Activated CD8-positive, alpha-beta memory T cell treated with anti-CD3 and anti-CD28 coated beads, Interleukin-2, amount 50 U/mL, for 24 hours (primary cell): Measurements from ENCODE around the gene TGOLN2.
"Not testable (repeated sequence)": the region's sequence is repeated elsewhere in the genome, so short reads cannot be mapped to it uniquely, and the experiment has no call there.

Experiments
- DNase-seq: peaks from one replicate; pipeline ENCODE4 v3.0.0-alpha.2; 2020; ENCODE audit errors: extremely low read depth

The TGOLN2 gene

DNA sequence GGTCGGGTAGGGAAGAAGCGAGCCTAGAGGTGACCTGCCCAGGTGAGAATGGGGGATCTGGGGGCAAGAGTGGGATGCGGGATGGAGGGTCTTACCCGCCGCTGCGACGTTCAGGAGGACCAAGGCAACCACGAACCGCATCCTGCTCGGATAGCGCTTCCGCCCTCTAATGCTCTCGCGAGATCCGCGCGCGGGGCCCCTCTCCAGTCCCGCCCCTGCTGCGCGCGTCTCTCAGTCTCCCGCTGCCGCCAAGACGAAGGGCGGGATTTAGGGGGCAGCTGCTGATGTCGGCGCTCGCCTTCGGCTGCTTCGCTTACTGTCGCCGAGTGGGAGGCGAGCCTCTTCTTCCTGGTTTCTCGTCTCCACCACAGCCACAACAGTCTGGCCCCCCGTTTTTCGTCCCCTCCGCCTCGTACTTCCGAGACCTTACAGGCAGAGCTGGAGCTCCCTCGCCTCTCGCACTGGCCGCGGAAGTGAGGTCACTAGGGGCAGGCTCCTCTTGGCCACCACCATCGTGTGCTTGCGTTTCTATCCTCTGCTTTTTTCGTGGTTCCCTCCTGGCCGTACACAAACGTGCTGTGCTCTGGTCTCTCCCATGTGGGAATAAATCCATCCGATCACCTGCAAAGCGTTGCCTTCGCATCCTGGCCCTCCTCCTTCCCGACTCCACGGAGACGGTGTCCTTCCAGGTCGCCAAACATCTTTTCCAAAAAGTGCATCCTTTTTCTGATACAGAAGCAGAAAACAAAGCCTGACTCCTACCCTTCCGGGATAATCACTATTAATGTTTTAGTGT is at the start of gene TGOLN2:
Gene TGOLN2 (minus strand): TSS at position 168 of the 796 bp plus-strand sequence. CDS start 27 bp downstream, at position 141.
- DNase-seq = peak; percentile 81

DNA sequence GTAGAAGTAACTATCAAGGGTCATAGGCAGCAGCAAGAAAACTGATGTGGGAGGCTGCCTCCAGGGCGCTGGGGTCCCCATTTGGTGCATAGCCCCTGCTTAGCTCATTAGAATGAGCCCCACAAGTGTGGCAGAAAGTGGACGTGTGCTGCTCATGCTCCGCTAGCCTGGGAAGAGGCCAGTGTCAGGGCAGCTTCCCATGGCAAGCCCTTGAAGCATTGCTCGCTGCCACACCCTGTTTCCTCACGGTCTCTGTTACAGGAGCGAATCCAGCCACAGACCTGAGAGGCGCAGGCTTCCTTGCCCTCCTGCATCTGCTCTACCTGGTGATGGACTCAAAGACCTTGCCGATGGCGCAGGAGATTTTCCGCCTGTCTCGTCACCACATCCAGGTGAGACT is 49.3 kb upstream of the TGOLN2 start:
- no peak for DNase-seq

DNA sequence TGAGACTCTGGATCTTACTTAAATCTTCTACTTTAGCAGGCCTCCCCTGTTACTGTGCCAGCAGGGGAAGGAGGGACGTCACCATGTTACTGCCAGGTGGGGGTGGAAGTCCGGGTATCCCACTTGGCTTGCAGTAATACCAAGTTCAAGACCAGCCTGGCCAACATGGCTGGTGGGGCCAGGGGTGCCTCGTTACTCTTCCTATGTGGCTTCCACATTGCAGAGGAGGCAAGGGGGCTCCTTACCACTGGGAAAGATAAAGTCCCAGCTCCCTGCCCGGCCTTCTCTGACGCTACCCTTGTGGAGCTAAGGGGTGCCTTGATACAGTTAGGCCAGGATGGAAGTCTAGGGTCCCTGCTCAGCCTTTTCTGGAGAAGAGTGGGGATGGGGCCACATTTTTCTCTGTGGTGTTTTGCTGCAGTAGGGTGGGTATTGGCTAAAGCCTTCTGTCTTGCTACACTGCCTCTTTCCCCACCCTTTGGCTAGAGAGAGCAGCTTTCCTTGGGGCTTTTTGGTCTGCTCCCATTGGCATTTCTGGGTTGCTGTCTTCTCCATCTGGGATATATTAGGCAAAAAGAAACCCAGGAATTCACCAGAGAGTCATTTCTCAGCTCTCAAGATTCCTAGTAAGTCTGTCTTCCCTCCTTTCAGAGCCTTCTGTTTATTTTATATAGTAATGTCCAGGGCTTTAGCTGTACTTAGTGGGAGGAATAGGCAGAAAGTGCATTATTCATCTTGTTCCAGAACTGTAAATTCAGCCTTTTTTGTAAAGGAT is 48.7 kb upstream of the TGOLN2 start:
- no peak for DNase-seq

DNA sequence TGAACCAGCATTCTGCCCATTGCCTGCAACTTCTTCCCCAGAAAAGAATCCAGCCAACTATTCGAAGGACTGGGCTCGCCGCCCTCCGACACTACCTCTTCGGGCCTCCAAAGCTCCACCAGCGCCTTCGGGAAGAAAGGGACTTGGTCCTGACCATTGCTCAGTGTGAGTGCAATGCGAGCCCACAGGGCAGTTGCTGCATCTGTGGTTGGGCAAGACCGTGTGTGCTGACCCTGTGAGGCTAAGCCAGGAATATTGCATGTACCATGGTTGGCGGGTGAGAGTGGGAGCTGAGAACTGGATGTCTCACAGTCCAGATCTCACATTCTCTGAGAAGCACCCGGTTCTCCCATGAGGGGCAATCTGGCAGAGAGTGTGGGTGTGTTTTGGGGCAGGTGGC is 43.3 kb upstream of the TGOLN2 start:
- DNase-seq = no peak

DNA sequence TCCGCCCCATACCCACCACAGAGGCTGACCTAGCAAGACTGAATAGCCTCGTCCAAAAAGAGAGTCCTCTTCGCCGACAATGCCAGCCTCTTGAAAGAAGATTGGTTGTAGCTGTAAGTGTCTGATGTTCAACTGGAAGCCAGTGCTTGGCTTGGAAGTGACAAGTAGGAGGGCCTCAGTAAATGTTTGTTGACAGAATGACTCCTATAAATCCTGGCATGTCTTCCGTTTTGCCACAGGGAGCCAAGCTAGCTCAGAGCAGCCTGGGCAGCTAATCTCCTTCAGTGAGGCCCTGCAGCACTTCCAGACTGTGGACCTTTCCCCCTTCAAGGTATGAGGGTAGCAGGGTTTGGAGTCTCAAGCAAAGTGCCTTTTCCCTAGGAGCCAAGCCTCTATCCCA is 41.7 kb upstream of the TGOLN2 start:
- DNase-seq = no peak

DNA sequence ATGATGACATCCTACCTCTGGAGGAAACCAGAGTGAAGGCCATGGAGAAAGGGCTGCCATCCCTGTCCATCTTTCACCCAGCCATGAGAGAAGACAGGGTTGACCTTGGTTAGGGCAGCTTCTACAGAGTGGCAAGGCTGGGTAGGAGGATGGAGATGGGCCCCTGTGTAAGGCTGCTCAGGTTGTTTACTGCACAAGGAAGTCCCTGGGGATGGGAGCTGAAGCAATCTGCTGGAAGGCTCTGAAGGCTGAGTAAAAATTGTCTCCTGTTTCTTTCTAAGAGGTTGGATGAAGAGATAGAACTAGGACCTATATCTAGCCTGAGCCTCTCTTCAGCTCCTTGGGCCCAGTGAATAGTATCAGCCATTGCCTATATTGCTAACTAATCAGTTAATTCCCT is 41.1 kb upstream of the TGOLN2 start:
- no peak for DNase-seq

DNA sequence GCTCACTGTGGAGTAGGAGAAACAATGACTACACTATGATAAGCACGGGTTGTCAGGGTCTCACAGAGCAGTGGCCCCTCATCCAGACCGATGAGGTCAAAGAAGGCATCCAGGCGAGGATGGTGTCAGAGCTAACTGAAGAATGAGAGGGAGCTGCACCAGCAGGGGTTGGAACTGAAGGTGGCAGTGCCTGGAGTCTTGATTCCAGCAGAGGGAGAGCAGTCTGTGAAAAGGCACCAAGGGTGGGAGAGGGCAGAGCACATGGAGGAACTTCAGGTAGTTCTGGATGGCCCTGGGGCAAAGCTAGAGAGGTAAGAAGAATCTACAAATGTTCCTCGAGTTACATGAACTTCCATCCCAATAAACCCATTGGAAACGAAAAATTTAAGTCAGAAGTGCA is 39.4 kb upstream of the TGOLN2 start:
- DNase-seq = no peak

DNA sequence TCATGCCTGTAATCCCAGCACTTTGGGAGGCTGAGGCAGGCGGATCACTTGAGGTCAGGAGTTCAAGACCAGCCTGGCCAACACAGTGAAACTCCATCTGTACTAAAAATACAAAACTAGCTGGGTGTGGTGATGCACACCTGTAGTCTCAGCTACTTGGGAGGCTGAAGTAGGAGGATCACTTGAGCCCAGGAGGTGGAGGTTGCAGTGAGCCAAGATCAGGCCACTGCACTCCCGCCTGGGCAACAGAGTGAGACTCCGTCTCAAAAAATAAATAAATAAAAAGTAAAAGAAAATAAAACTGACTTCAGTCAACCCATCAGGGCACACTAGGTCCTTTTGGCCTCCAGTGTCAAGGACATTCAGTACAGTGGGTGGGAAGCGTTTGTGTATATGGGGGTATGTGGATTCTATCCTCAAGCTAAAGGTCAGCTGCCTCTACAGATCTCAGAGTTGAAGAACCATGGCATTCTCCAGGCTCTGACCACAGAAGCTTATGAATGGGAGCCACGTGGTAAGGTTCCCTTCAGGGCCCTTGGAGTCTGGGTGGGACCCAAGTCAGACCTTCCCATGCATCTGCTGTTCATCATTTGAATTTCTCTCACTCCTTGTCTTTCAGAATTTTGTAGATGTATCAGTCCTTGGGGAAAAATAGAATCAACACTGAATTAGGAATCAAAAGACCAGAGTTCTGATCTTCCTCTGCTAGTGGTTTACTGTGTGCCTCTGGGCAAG is 35.0 kb upstream of the TGOLN2 start:
- not testable (repeated sequence) for DNase-seq

DNA sequence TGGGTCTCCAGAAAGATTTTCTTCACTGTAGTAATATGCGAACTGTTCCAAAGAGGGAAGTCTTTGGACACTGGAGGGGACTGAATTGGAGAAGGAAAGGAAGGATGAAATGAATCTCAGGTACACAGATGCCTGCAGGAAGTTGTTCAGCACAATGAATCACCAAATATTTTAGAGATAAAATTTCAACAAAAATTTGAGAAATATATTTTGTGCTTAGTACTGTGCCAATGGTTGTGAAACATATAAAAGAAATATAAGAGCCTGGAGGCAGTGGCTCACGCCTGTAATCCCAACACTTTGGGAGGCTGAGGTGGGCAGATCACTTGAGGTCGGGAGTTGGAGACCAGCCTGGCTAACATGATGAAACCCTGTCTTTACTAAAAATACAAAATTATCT is 29.9 kb upstream of the TGOLN2 start:
- DNase-seq = no peak

DNA sequence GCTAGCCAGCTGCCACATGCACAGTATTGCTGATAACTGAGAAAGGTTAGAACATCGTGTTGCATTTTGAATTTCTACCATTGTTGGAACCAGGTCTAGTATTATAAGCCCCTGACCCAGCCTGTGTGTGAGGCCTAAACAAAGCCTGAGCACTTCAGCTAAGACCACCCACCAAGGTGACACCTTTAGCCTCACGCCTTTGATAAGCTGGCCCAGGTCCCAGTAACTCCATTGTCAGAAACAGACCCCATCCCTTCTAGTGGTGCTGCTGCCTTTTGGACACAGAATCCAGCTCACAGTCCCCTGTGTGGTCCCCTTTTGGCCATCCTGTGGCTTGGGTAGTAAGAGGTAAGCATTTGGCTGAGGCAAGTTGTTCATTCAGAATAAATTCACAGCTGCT is 28.4 kb upstream of the TGOLN2 start:
- no peak for DNase-seq

DNA sequence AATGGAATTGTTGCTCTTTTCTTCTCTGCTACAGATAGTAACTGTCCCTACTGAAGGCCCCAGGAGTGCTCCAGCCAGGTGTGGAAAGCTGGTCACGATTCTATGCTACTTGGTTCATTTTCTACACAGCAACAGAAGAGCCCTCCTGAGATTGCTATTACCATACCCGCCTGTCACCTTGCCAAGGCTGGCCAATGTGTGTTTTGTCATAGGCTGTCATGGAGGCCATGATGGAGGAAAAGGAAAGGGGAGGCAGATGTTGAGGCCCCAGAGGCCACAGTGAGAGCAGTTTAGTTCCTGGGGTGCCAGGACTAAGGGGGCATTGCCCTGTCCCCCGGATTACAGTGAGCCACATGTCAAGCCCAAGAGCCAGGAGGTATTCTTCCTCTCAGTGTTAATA is 27.7 kb upstream of the TGOLN2 start:
- DNase-seq = no peak

DNA sequence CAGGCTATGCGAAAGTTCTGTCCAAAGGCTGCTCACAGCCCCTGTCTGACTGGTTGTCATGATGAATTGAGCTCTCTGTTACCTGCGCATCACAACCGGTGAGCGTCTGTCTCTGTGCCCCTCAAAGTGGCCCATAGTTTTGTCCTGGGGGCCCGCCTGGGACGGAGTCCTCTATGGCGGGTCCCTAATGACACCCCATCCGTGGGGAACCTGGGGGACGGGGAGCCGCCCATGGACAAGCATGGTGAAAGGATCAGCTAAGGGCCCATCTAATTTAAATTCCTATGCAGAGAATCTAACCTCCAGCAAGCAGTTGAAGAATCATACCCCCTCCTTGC is 27.3 kb upstream of the TGOLN2 start:
- no peak for DNase-seq

DNA sequence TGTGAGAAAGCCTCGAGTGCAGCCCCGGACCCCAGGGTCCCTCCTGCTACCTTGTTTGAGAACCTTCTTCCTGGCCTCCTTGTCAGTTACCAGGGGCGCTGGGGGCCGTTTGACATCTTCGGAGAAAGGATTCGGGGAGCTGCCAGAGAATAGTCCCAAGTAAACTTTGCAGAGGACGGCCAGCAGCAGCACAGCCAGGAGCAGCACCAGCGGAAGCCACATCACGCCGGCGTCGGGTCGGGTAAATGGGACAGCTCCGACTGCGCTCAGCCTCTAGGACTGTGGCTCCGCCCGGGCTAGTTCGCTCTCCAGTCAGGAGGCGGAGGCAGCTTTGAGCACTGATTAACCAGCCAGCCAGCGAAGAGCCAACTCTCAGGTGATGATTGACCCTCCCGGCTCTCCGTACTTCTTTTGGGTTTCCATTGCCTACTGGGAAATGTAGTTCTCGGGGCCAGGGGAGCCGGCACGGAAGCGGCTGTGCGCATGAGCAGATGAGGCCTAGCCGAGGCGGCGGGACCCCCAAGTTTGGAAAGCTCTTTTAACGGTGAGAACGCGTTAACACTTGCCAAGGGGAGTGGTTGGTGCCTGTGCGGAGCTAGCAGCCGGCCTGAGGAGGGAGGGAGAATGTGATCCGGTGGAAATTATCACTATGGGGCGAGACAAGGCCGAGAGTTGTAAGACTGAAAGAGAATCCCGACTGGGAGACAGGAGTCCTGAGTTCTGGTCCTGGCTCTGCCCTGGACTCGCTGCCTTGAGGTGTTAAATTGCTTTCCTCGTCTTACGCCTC is 26.7 kb upstream of the TGOLN2 start, which contains the start of the genes ELMOD3 and RETSAT:
Gene ELMOD3 (plus strand): TSS at position 484 of the 787 bp plus-strand sequence. CDS start 2,430 bp downstream, outside the sequence.
Gene RETSAT (minus strand): TSS at position 243 of the 787 bp plus-strand sequence. CDS start 21 bp downstream, at position 222.
- DNase-seq = peak; percentile 93

DNA sequence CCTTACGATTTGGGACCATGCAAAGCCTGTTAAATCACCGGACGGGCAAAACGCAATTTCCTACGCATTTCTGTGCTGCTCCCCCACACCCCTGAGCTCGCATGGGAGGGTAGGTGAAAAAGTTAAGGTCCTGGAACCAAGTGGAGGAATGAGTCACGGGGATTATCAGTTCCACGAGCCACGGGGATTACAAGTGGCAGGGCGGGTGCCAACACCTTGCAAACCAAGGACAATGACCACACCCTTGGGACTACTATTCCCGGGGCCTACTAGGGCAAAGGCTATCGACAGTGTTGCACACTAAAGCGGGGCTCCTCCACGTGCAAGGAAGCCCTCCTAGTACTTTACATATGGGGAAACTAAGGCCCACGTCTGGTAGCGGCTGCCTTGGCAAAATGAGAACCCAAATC is 26.1 kb upstream of the TGOLN2 start:
- no peak for DNase-seq

DNA sequence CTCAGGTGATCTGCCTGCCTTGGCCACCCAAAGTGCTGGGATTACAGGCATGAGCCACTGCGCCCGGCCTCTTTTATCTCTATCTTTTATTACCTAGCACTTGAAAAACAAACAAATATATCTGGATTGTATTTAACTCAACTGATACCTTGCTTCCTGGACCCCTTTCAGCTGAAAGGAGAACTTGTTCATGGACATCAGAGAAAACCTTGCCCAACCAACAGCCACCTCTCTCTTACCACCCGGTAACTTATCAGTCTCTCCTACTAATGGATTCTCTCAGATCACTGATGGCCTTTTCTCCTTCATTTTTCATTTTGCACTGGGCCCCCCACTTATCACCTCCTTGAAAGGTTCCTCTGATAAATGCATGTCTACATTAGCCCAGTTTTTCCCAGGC is 19.8 kb upstream of the TGOLN2 start:
- no peak for DNase-seq

DNA sequence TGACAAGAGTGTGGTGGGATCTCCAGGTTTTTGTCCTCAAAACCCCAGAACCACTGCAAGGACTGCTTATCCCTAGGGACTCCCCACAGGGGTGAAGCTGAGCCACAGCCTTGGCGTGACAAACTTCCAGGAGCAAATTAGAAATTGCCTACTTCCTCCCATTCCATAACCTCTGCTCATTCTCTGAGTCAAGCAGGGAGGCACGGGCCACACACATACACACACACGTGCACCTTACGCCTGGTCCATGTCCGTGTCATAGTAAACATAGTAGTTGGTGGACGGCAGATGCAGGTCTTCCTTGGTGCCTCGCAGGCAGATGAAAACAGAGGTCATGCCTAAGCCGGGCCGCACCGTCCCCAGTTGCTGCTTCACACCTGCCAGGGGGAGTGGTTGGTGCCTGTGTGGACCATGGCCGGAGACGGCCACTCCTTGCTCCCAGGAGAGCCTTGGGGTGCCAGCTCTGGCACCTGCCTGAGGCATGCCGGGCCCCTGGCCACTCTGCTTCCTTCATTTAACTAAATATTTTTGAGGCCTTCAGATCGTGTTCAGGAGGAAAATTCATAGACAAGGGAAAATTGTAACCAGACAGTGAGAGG is 16.7 kb upstream of the TGOLN2 start:
- DNase-seq = no peak

DNA sequence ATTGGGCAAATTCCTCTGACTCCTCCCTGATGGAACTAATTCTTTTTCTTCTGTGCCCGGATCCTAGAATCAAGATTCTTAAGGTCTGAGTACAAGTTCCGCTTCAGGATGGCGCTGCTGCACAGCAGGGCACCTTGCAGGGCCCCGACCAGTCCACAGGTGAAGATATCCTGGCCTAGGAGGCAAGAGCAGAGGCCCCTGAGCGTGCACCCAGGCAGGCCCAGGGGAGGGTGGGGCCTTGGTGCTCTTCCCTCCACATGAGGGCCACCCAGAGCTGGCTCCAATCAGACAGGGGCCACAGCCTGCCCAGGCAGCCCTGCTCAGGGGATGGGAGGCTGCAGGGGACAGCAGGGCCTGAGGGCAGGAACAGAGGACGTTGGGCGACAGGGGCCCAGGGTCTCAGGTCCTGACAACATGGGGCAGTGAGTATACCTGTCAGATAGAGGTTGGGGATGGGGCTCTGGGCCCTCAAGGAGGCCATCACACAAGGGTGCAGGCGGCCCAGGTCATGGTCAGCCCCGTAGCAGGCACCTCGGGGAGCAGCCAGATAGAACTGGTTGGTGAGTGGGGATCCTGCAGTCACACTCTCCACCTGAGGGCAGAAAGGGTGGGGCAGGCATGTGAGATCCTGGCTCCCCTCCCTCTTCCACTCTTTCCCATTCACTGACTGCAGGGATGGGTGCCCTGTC is 15.6 kb upstream of the TGOLN2 start:
- DNase-seq = not testable (repeated sequence)

DNA sequence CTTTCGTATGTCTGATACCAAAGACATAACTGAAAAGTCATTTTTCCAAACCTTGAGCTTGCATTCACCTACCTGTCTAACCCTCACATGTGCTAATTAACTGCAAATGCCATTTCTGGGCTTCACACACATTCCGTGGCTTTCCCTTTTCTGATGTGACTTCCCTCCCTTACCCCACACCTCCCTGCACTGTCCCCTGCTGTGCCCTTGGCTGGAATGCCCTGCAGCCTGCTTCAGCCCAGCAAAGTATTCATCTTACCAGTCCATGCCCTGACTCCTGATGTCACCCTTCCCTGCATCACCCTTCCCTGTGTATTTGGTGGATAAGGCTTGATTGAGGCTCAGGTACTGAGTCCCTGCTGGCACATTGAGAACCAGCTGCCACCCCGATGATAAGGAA is 14.4 kb upstream of the TGOLN2 start:
- DNase-seq = no peak

DNA sequence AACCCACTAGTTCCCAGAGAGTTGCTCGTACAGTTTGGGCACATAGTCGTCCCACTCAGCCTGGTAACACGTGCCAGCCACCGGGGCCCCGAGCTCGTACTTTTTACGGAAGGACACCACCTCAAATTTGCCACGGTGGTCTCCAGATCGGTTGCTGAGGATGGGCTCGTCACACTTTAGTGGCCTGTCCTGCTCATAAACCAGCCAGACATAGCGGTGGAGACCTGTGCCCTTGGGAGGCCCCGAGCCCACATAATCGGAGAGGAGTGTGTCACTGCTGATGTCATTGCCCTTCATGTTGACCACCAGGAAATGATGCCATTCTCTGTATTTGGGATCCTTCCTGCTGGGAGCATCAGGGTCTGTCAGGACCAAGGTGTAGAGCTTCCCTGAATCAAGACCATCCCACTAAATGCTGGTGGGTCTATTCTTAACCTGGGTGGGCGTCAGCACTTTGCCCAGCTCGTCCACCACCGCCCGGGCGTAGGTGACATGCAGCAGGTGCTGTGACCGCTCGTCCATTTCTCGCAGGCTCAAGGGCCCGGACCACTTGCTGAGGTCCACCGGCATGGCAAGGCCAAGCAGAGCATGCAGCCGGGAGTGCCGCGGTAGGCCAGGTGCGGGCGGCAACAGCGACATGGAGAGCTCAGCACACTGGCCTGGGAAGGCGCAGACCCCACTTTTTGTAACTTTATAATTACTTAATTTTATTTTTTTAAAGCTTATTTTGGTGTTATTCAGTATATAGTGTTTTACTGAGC is 13.7 kb upstream of the TGOLN2 start:
- no peak for DNase-seq
